Gastroesophageal sphincter (tissue), 4 donors: ENCODE measurements around the gene CMYA5. TPM values are rescaled to one million over a fixed set of nuclear protein-coding genes. Genes with fewer than 3 reads are reported as not detected.

Experiments used
- ATAC-seq: fragments of 150-250 bp; one replicate; pipeline ENCODE4 v1.9.1; 2016; ENCODE audit warnings: mild to moderate bottlenecking, moderate library complexity
- H3K27ac ChIP-seq, 4 donors: fragments of 200-600 bp; sonication (generic) in 3 of 4; 1 replicate in 3 of 4; 2 replicates in 1 of 4; pipeline ENCODE4 v1.5.1; 2016 to 2019
- H3K27me3 ChIP-seq: fragments of 200-600 bp; sonication (generic); one replicate; pipeline ENCODE4 v1.5.1; 2019
- H3K36me3 ChIP-seq, 2 donors: fragments of 200-600 bp; sonication (generic); one replicate each; pipeline ENCODE4 v1.5.1; 2019; ENCODE audit warnings: control low read depth in 1 of 2
- H3K4me1 ChIP-seq, 3 donors: fragments of 200-600 bp; sonication (generic); 1 replicate in 2 of 3; 2 replicates in 1 of 3; pipeline ENCODE4 v1.5.1; 2016 to 2019; ENCODE audit warnings: control low read depth in 2 of 3
- H3K4me3 ChIP-seq, 2 donors: fragments of 200-600 bp; sonication (generic); one replicate each; pipeline ENCODE4 v1.5.1; 2019; ENCODE audit warnings: mild to moderate bottlenecking in 1 of 2, moderate library complexity in 1 of 2
- H3K9me3 ChIP-seq, 3 donors: fragments of 200-600 bp; sonication (generic); one replicate each; pipeline ENCODE4 v1.5.1; 2017 to 2019; ENCODE audit warnings: control low read depth in 2 of 3
- CTCF ChIP-seq, 4 experiments: fragments of 200-600 bp in 2 of 4; fragments of 450-650 bp in 2 of 4; sonication (generic) in 1 of 4; IDR thresholded peaks; one replicate each; pipeline ENCODE4 v1.5.1; 2017 to 2019; ENCODE audit warnings: antibody characterized with exemption in 4 of 4, mild to moderate bottlenecking in 2 of 4, moderate library complexity in 2 of 4
- EP300 ChIP-seq: sonication (generic); formaldehyde crosslinking; IDR thresholded peaks from one replicate; pipeline ENCODE4 v1.6.1; 2017; ENCODE audit warnings: antibody characterized with exemption, mild to moderate bottlenecking
- POLR2A ChIP-seq, 2 donors: fragments of 450-650 bp; IDR thresholded peaks; one replicate each; pipeline ENCODE4 v1.6.1; 2017; ENCODE audit warnings: antibody characterized with exemption in 2 of 2, mild to moderate bottlenecking in 2 of 2, moderate library complexity in 1 of 2
- POLR2AphosphoS5 ChIP-seq: sonication (generic); formaldehyde crosslinking; IDR thresholded peaks from one replicate; pipeline ENCODE4 v1.6.1; 2017; ENCODE audit warnings: antibody characterized with exemption
- WGBS, 2 donors: methylation state at CpG; one replicate each; pipeline ENCODE4 v1.1.5; 2018; ENCODE audit warnings: low coverage in 1 of 2; 5-methylcytosine and 5-hydroxymethylcytosine counted together
- total RNA-seq, 4 donors: library from RNA; depleted of rRNA; stranded (reverse); fragments of >200 nt; gene quantifications; one replicate each; pipeline ENCODE4 v1.1.0, GENCODE V29; 2016

The CMYA5 gene
- total RNA-seq, 4 donors from 2014 or later = 3.2 to 11.3 (median 7.9) TPM

GRCh38 chr5:79707535-79707934 lies 17.9 kb downstream of the CMYA5 start:
- no peak for ATAC-seq
- 33 to 39% methylated on average over 1 to 3 of the region's 3 CpGs for WGBS, 2 donors
- TF ChIP-seq POLR2AphosphoS5 (no peak), EP300 (no peak), CTCF (IDR thresholded peaks at IDR 0.05) (no peak), POLR2A (IDR thresholded peaks at IDR 0.05) (no peak)
- H3K4me3 ChIP-seq = no peak overlapping the region
- H3K27me3 ChIP-seq = no peaks in the 10 kb centered on the region
- no peaks in the 10 kb centered on the region for H3K36me3 ChIP-seq
- no peaks in the 10 kb centered on the region for H3K9me3 ChIP-seq
- H3K27ac ChIP-seq = no peak overlapping the region
- no peaks in the 10 kb centered on the region for H3K4me1 ChIP-seq

- H3K36me3 ChIP-seq = no peaks in the 10 kb centered on the region
- no peaks in the 10 kb centered on the region for H3K4me1 ChIP-seq
- no peak for ATAC-seq
- TF ChIP-seq CTCF (IDR thresholded peaks at IDR 0.05) (no peak), EP300 (no peak), POLR2A (IDR thresholded peaks at IDR 0.05) (no peak), POLR2AphosphoS5 (no peak)
- no peaks in the 10 kb centered on the region for H3K27me3 ChIP-seq
- H3K27ac ChIP-seq = no peak overlapping the region
- no peaks in the 10 kb centered on the region for H3K9me3 ChIP-seq
- H3K4me3 ChIP-seq = no peak overlapping the region
Measured at GRCh38 chr5:79712741-79713140, 23.1 kb downstream of the CMYA5 start.

- TF ChIP-seq EP300 = no peak
- TF ChIP-seq POLR2AphosphoS5 = no peak
- no peak for TF ChIP-seq CTCF (IDR thresholded peaks at IDR 0.05)
- TF ChIP-seq POLR2A (IDR thresholded peaks at IDR 0.05) = no peak
- Histone ChIP-seq H3K9me3 (no peaks in the 10 kb centered on the region), H3K36me3 (no peaks in the 10 kb centered on the region), H3K4me3 (no peak overlapping the region), H3K27ac (no peak overlapping the region), H3K27me3 (no peaks in the 10 kb centered on the region), H3K4me1 (no peaks in the 10 kb centered on the region)
- WGBS, 2 donors = 83 to 97% methylated on average over 3 to 7 of the region's 7 CpGs
- no peak for ATAC-seq
Measured at GRCh38 chr5:79713727-79714126, 24.1 kb downstream of the CMYA5 start.

- H3K27me3 ChIP-seq = no peaks in the 10 kb centered on the region
- H3K4me1 ChIP-seq = no peaks in the 10 kb centered on the region
- peaks cover 0 to 20% (median 0%) of the 10 kb centered on the region in 3 donors for H3K9me3 ChIP-seq
- WGBS, 2 donors = 0 to 18% methylated on average over 1 of the region's 1 CpG
- TF ChIP-seq EP300 = no peak
- TF ChIP-seq POLR2A (IDR thresholded peaks at IDR 0.05) = no peak
- no peak for TF ChIP-seq CTCF (IDR thresholded peaks at IDR 0.05)
- no peak for TF ChIP-seq POLR2AphosphoS5
- H3K27ac ChIP-seq = no peak overlapping the region
- H3K36me3 ChIP-seq = no peaks in the 10 kb centered on the region
- ATAC-seq = no peak
- H3K4me3 ChIP-seq = no peak overlapping the region
Measured at GRCh38 chr5:79716839-79717238, 27.2 kb downstream of the CMYA5 start.

- Histone ChIP-seq H3K27me3 (no peaks in the 10 kb centered on the region), H3K4me1 (no peaks in the 10 kb centered on the region), H3K9me3 (peaks cover 0 to 20% (median 0%) of the 10 kb centered on the region in 3 donors), H3K27ac (no peak overlapping the region), H3K4me3 (no peak overlapping the region), H3K36me3 (no peaks in the 10 kb centered on the region)
- no peak for TF ChIP-seq EP300
- no peak for TF ChIP-seq POLR2AphosphoS5
- TF ChIP-seq POLR2A (IDR thresholded peaks at IDR 0.05) = no peak
- TF ChIP-seq CTCF (IDR thresholded peaks at IDR 0.05) = no peak
- no peak for ATAC-seq
Measured at GRCh38 chr5:79720096-79720495, 30.5 kb downstream of the CMYA5 start.
